GM12801 (cell line): ENCODE measurements around the gene CX3CL1.

ENCODE experiments used
- TF ChIP-seq, protein P1 (sequence below): IDR thresholded peaks from one replicate; pipeline ENCODE4 v1.5.1; 2011; ENCODE audit warnings: control low read depth; ENCODE audit not compliant: insufficient read length; ENCODE audit errors: extremely low read depth

Gene CX3CL1

GRCh38 chr16:57381791-57382534 lies 9.7 kb downstream of the CX3CL1 start:
- TF ChIP-seq, protein P1, sequence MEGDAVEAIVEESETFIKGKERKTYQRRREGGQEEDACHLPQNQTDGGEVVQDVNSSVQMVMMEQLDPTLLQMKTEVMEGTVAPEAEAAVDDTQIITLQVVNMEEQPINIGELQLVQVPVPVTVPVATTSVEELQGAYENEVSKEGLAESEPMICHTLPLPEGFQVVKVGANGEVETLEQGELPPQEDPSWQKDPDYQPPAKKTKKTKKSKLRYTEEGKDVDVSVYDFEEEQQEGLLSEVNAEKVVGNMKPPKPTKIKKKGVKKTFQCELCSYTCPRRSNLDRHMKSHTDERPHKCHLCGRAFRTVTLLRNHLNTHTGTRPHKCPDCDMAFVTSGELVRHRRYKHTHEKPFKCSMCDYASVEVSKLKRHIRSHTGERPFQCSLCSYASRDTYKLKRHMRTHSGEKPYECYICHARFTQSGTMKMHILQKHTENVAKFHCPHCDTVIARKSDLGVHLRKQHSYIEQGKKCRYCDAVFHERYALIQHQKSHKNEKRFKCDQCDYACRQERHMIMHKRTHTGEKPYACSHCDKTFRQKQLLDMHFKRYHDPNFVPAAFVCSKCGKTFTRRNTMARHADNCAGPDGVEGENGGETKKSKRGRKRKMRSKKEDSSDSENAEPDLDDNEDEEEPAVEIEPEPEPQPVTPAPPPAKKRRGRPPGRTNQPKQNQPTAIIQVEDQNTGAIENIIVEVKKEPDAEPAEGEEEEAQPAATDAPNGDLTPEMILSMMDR: no peak

DNA sequence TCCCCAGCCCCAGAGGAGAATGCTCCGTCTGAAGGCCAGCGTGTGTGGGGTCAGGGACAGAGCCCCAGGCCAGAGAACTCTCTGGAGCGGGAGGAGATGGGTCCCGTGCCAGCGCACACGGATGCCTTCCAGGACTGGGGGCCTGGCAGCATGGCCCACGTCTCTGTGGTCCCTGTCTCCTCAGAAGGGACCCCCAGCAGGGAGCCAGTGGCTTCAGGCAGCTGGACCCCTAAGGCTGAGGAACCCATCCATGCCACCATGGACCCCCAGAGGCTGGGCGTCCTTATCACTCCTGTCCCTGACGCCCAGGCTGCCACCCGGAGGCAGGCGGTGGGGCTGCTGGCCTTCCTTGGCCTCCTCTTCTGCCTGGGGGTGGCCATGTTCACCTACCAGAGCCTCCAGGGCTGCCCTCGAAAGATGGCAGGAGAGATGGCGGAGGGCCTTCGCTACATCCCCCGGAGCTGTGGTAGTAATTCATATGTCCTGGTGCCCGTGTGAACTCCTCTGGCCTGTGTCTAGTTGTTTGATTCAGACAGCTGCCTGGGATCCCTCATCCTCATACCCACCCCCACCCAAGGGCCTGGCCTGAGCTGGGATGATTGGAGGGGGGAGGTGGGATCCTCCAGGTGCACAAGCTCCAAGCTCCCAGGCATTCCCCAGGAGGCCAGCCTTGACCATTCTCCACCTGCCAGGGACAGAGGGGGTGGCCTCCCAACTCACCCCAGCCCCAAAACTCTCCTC lies 10.4 kb downstream of the CX3CL1 start:
- TF ChIP-seq, protein P1: no peak

GRCh38 chr16:57383276-57384247 lies 11.3 kb downstream of the CX3CL1 start:
- TF ChIP-seq, protein P1: no peak

GRCh38 chr16:57384248-57385070 lies 12.2 kb downstream of the CX3CL1 start:
- TF ChIP-seq, protein P1: no peak

DNA sequence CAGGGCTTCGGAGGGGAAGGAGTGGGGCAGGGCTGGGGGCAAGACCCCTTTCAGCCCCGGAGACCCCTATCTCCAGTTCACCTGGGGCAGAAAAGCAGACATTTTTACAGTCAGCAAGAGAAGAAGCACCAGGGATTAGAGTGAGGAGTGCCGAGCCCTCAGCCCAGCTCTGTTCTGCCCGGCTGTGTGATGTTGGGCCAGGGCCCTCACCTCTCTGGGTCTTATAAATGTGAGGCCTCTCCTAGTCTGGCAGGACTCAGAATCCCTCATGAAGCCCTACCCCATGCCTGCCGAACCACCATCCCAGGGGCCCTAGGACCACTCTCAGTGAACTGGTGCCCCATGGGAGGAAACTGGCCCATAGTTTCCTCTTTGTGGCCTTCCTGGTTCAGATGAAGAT lies 12.8 kb downstream of the CX3CL1 start:
- TF ChIP-seq, protein P1: no peak

DNA sequence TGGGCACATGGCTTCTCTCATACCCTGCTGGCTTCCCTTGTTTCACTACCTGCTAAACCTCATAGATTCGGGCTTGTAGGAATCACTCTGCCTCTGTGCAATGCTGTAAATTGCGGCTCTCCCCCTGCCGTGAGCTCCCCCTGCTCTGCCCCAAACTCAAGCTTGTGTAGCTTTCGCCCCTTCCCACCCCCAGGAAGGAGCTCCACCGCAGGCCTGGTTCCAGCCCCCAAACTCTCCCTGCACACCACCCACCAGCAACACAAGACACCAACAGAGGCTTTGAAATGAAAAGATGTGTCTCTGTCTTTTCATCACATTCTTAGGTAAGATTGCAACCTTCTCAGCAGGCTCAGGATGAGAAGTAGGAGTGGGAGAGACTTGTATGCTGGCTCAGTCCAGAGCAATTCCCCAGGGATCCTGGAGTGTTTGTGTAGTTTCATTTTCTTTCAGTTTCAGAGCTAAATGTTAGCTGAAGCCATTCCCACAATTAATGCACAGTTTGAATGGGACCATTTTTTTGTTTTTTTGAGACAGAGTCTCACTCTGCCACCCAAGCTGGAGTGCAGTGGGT lies 14.2 kb downstream of the CX3CL1 start:
- TF ChIP-seq, protein P1: no peak
